GM21447 (cell line): ENCODE measurements around the gene RECK.
"Not testable (repeated sequence)": the region's sequence is repeated elsewhere in the genome, so short reads cannot be mapped to it uniquely, and the experiment has no call there.

Experiments
- ATAC-seq: cut with Tn5 transposase; IDR thresholded peaks from one replicate; pipeline ENCODE4 v1.9.1; 2021; ENCODE audit not compliant: unreplicated experiment

The RECK gene

GRCh38 chr9:36109071-36109470 lies 72.4 kb downstream of the RECK start:
- no peak for ATAC-seq

GRCh38 chr9:36110434-36110833 lies 73.7 kb downstream of the RECK start:
- ATAC-seq, result no peak

GRCh38 chr9:36112516-36112915 lies 75.8 kb downstream of the RECK start:
- no peak for ATAC-seq

GRCh38 chr9:36113999-36114398 lies 77.3 kb downstream of the RECK start:
- ATAC-seq, result no peak

- no peak for ATAC-seq
Observed at GRCh38 chr9:36116593-36116992, 79.9 kb downstream of the RECK start.

- ATAC-seq, result no peak
Observed at GRCh38 chr9:36118201-36118600, 81.5 kb downstream of the RECK start.

GRCh38 chr9:36118706-36119105 lies 82.0 kb downstream of the RECK start:
- ATAC-seq, result no peak

GRCh38 chr9:36119476-36119875 lies 82.8 kb downstream of the RECK start:
- no peak for ATAC-seq

- no peak for ATAC-seq
Observed at GRCh38 chr9:36120705-36121104, 84.0 kb downstream of the RECK start.

- ATAC-seq, result no peak
Observed at GRCh38 chr9:36121971-36122370, 85.3 kb downstream of the RECK start.

GRCh38 chr9:36123515-36123914 lies 86.8 kb downstream of the RECK start:
- ATAC-seq, result no peak

- ATAC-seq, result no peak
Observed at GRCh38 chr9:36125062-36125855, 88.5 kb downstream of the RECK start.

- ATAC-seq, result no peak
Observed at GRCh38 chr9:36126016-36126730, 89.5 kb downstream of the RECK start.

GRCh38 chr9:36127652-36128244 lies 91.0 kb downstream of the RECK start:
- ATAC-seq, result no peak

GRCh38 chr9:36128349-36128748 lies 91.6 kb downstream of the RECK start:
- no peak for ATAC-seq

GRCh38 chr9:36129139-36129538 lies 92.4 kb downstream of the RECK start:
- no peak for ATAC-seq

GRCh38 chr9:36131666-36132065 lies 95.0 kb downstream of the RECK start:
- not testable (repeated sequence) for ATAC-seq

- ATAC-seq, result no peak
Observed at GRCh38 chr9:36132086-36132485, 95.4 kb downstream of the RECK start.

GRCh38 chr9:36134761-36135505 lies 98.2 kb downstream of the RECK start:
- ATAC-seq, result no peak

- ATAC-seq, result no peak
Observed at GRCh38 chr9:36135741-36136271, 99.1 kb downstream of the RECK start.

GRCh38 chr9:36136272-36136893 lies 99.7 kb downstream of the RECK start, which contains the start of gene GLIPR2:
GLIPR2 (plus strand) TSS chr9:36136733; CDS start chr9:36136779, 46 bp downstream.
- ATAC-seq, result peak; percentile 88
